HPDE6-E6E7 (cell line): ENCODE data around the gene SH3BP5L.

Source experiments
- DNase-seq: peaks from one replicate; pipeline ENCODE4 v3.0.0; 2011; ENCODE audit warnings: missing footprints; ENCODE audit errors: extremely low spot score

SH3BP5L gene

DNA sequence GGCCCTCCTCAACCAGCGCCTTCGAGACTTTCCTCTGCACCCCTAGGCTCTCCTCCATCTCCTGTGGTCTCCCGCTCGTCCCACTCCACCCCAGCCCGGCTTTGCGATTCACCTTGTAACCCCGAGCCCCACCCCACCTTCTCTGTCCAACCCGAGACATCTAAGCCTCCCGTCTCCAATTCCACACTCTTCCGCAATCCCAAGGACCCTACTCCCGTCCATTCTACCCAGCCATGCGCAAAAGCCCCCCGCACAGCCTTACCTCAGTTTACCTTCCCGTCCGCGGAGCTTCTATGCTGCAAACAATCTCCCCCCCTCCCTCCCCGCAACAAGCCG, 174 bp downstream of the SH3BP5L start:
- DNase-seq: no peak

GRCh38 chr1:248825136-248825535, 579 bp downstream of the SH3BP5L start:
- no peak for DNase-seq

- no peak for DNase-seq
These were observed 1.0 kb downstream of the SH3BP5L start for GRCh38 chr1:248824701-248825100.

- DNase-seq: no peak
These were observed 1.4 kb downstream of the SH3BP5L start for GRCh38 chr1:248824301-248824700.

DNA sequence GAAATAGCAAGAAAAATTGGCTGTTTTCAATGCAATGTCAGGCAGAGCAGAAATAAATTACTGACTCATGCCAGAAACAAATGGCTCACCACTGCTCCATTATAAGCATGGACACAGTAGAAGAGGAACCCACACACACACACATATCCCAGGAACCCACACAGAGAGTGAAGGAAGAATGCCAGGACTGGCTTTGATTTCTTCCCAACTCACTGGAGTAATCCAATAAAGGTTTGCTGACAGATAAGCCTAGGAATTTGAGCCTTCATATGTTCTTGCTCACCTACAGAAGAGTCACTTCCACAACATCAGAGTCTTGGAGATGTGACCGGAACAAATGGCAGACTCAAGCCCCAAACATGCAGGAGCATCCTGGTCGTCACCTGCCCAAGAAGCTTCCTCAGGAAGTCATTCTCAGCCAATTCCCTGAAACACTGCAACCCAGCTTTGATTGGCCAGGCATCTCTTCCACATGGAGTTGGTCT, 2.2 kb downstream of the SH3BP5L start:
- no peak for DNase-seq

DNA sequence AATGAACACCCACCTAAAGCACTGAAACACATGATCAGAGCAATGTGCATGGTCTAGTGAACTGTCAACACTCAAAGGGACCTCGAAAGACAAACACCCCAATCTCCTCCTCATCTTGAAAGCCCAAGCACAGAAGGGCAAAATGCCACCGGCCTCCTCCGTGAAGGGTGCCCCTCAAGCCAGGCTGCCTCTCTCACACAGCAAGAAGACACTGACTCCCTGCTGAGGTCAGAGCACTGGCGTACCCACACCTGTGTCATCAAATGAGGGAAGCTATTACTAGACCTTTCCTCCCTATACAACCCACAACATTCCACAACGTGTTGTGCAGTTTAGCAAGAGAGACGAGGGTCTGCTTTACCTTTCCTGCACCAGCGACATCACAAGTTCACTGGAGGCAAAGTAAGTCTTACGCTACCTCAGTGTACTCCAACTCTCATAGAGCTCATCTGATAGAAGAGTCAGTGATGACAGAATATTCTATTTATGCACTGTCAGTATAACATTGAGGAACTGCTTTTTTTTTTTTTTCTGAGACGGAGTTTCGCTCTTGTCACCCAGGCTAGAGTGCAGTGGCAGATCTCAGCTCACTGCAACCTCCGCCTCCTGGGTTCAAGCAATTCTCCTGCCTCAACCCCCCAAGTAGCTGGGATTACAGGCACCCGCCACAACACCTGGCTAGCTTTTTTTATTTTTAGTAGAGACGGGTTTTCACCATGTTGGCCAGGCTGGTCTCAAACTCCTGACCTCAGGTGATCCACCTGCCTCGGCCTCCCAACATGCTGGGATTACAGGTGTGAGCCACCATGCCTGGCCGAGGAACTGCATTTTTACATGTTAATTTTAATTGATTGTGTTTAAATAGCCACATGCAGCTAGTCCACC, 3.3 kb downstream of the SH3BP5L start:
- no peak for DNase-seq

GRCh38 chr1:248821641-248822040, 4.1 kb downstream of the SH3BP5L start:
- no peak for DNase-seq

- no peak for DNase-seq
These were observed 4.6 kb downstream of the SH3BP5L start for GRCh38 chr1:248821101-248821500.

DNA sequence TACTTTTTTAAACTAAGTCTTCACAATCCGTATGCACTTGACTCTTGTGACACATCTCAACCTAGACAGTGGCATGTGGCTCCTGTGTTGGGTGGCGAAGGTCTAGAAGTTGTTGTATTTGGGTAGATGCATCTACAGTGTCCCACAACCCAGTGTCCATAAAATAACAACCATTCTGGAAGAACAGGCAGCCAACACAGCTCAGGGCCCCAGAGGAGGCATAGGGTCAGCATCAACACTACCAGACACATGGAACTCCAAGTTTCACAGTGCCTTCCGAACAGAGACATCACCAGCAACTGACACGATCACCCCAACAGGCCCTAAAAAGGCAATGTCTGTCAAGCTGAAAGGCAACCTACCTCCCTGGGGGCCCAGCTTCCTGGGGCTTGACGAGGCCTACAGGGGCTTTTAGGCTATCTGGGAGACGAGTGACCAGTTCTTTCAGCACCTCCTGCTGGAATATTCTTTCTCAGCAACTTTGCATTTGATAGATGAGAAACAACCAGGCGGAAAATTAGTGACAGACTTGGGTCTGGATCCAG, 5.6 kb downstream of the SH3BP5L start:
- DNase-seq: no peak

- no peak for DNase-seq
These were observed 7.0 kb downstream of the SH3BP5L start for GRCh38 chr1:248818505-248819374.

- no peak for DNase-seq
These were observed 8.7 kb downstream of the SH3BP5L start for GRCh38 chr1:248817065-248817464.

- no peak for DNase-seq
These were observed 9.5 kb downstream of the SH3BP5L start for GRCh38 chr1:248816042-248816851.

DNA sequence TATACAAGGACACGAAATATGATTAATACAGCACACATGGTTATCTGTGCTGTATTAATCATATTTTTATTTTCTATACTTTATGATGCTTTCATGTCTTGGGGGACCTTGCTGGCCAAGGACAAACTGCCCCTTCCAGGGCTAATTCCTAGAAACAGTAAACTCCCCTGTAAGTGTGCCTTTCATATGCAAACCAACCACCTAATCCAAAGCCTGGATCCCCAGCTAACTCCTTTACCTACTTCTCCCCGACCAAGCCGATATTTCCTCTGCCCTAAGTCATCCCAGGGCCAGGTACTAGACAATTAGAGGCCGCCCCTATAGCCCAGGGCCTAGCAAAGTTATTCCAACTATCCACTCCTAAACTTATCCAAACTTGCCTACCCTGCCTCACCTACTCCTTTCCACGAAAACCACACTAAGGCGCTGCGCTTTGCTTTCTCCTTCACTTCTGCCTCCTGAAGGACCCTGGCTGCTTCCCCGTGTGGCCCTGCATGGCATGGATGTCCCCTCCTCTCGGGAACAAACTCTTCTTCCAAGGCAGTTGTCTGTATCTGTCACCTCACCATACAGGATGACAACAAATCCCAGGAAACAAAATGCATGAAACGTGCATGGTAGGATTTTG, 10.2 kb downstream of the SH3BP5L start:
- no peak for DNase-seq

- DNase-seq: no peak
These were observed 11.4 kb downstream of the SH3BP5L start for GRCh38 chr1:248814351-248814750.

DNA sequence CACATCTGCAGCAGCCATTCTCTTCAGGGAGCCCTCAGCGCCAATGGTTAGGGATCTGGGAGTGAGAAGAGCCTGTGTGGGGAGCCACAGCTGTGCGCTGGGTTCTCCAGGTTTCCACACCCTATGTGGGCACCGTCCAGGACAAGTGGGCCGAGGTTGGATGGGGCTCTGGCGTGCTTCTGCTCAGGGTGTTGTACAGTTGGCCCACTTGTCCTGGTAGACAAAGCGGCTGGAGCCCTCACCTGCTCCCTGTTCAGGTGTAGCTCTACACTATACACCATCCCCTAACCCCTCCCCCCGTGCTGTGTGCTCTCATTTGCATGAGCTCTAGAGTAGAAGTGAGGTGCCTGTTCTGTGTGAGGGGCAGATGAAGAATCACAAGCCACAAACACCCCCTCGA, 12.2 kb downstream of the SH3BP5L start:
- DNase-seq: no peak

DNA sequence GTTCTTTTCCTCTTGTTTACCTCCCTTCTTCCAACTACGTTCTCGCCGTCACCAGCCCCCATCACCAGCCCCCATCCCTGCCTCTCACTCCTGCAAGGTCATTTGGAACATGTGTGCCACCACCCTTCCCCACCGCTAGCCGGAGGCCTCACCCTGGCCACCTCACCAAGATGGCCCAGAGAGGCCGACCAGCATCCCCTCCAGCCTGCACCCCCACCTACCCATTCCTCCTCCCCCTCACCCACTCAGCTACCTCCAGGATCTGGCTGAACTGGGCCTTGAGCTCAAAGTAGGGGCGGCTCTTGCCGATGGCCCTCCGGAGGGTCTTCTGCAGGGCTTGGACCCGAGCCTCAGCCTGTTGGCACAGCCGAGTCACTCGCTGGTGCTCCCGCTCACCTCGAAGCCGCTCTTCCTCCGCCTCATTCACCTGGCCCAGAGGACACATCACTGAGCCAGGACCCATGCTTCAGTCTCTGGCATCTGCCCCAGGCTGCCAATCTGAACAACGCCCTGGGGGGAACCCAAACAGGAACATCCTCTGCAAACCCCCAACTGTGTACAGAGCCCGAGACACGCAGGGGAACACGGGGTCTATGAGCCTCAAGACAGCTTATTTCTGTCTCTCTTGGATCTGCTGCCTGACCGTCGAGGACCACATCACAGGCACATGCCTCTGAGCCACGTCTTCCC, 12.8 kb downstream of the SH3BP5L start:
- DNase-seq: no peak

- no peak for DNase-seq
These were observed 13.9 kb downstream of the SH3BP5L start for GRCh38 chr1:248811514-248812490.

- DNase-seq: no peak
These were observed 14.8 kb downstream of the SH3BP5L start for GRCh38 chr1:248810727-248811513.
